ENCODE measurements around the gene CCDC90B.

GRCh38 chr11:83252266-83252665, 33.9 kb downstream of the CCDC90B start:
- TF ChIP-seq CTCF (IDR thresholded peaks at IDR 0.05; ENCODE audit: control extremely low read depth in 1 of 3, insufficient read depth in 1 of 3, low read depth in 1 of 3, low read length in 3 of 3) (no peak), EP300 (IDR thresholded peaks at IDR 0.05; ENCODE audit: borderline replicate concordance in 1 of 2, low read depth in 2 of 2, low read length in 2 of 2) (no peak), HDAC6 (IDR thresholded peaks at IDR 0.05; ENCODE audit: low read depth, low read length) (no peak), TAF1 (IDR thresholded peaks at IDR 0.05; ENCODE audit: low read depth, low read length) (no peak), CHD1 (IDR thresholded peaks at IDR 0.05; ENCODE audit: low read depth, low read length) (no peak)

Data from H1 (cell line).